H1 (cell line): Measurements from ENCODE around the gene CRNKL1. TPM values are rescaled to one million over a fixed set of nuclear protein-coding genes. Genes with fewer than 3 reads are reported as not detected.

Source experiments
- CTCF ChIA-PET: fragments of 300-600 bp; sonication (Branson Sonifier 250); formaldehyde crosslinking; loops from one replicate; lab custom pipeline; 2021; ENCODE audit not compliant: partially characterized antibody; lab: Charles Lee
- POLR2A ChIA-PET: fragments of 300-600 bp; sonication (Branson Sonifier 250); formaldehyde crosslinking; loops from one replicate; lab custom pipeline; 2021; ENCODE audit warnings: inconsistent platforms; ENCODE audit not compliant: partially characterized antibody; lab: Charles Lee
- DNase-seq, 2 experiments: peaks; one replicate each; pipeline versions ENCODE4 v3.0.0 to v3.0.0-alpha.2; 2010 to 2022; ENCODE audit warnings: low spot score in 2 of 2, low read depth in 1 of 2, mixed read lengths in 1 of 2
- FAIRE-seq: peaks from 2 replicates; lab custom pipeline; 2011; peaks lifted over from hg19 to GRCh38; lab: Jason Lieb, UNC
- H2AFZ ChIP-seq: 2 replicates; pipeline ENCODE4 v1.8.1; 2012; ENCODE audit warnings: low read length, inconsistent platforms
- H2AK5ac ChIP-seq: 2 replicates; pipeline ENCODE4 v1.6.1; 2013; ENCODE audit warnings: low read depth, low read length
- H2BK120ac ChIP-seq: replicated peaks from 2 replicates; pipeline ENCODE3; 2013; ENCODE audit warnings: low read depth, low read length, inconsistent platforms
- H2BK12ac ChIP-seq: 2 replicates; pipeline ENCODE4 v1.6.1; 2013; ENCODE audit warnings: low read depth, low read length
- H2BK15ac ChIP-seq: 2 replicates; pipeline ENCODE4 v1.6.1; 2013; ENCODE audit warnings: low read length
- H2BK20ac ChIP-seq: 2 replicates; pipeline ENCODE4 v1.6.1; 2013; ENCODE audit warnings: low read length
- H2BK5ac ChIP-seq: 2 replicates; pipeline ENCODE4 v1.6.1; 2013; ENCODE audit warnings: low read depth, low read length
- H3K14ac ChIP-seq: 2 replicates; pipeline ENCODE4 v1.6.1; 2013; ENCODE audit warnings: inconsistent platforms; ENCODE audit not compliant: insufficient read length
- H3K18ac ChIP-seq: 2 replicates; pipeline ENCODE4 v1.6.1; 2013; ENCODE audit warnings: low read length; ENCODE audit errors: extremely low read depth
- H3K23ac ChIP-seq: 2 replicates; pipeline ENCODE4 v1.6.1; 2013; ENCODE audit warnings: inconsistent platforms; ENCODE audit not compliant: insufficient read length
- H3K23me2 ChIP-seq: 2 replicates; pipeline ENCODE4 v1.6.1; 2013; ENCODE audit warnings: low read depth, low read length
- H3K27ac ChIP-seq: 2 replicates; pipeline ENCODE4 v1.6.1; 2011; ENCODE audit warnings: low read depth, low read length, inconsistent platforms
- H3K27me3 ChIP-seq, 4 experiments: replicated peaks in 1 of 4; 1 replicate in 1 of 4; 2 replicates in 3 of 4; pipeline versions ENCODE4 v1.6.1 to v1.8.1; 2011 to 2013; ENCODE audit warnings: low read length in 3 of 4, mild to moderate bottlenecking in 3 of 4, inconsistent platforms in 2 of 4, mixed read lengths in 2 of 4, moderate library complexity in 1 of 4; ENCODE audit not compliant: control insufficient read depth in 3 of 4, insufficient read depth in 3 of 4; ENCODE audit errors: extremely low read depth in 1 of 4
- H3K36me3 ChIP-seq, 4 experiments: 2 replicates each; pipeline versions ENCODE4 v1.6.1 to v1.8.1; 2011 to 2013; ENCODE audit warnings: mild to moderate bottlenecking in 4 of 4, low read length in 3 of 4, moderate library complexity in 2 of 4, control low read depth in 1 of 4, inconsistent platforms in 1 of 4; ENCODE audit not compliant: insufficient read depth in 4 of 4, control insufficient read depth in 2 of 4
- H3K4ac ChIP-seq: replicated peaks from 2 replicates; pipeline ENCODE3; 2013; ENCODE audit warnings: low read length, low read depth, mixed read lengths, inconsistent platforms; ENCODE audit not compliant: insufficient read length
- H3K4me1 ChIP-seq, 4 experiments: replicated peaks in 1 of 4; 1 replicate in 1 of 4; 2 replicates in 3 of 4; pipeline versions ENCODE4 v1.6.1 to v1.8.1; 2011 to 2013; ENCODE audit warnings: low read length in 3 of 4, inconsistent platforms in 2 of 4, mixed read lengths in 1 of 4; ENCODE audit not compliant: insufficient read depth in 4 of 4, control insufficient read depth in 3 of 4
- H3K4me2 ChIP-seq, 2 experiments: 2 replicates each; pipeline versions ENCODE4 v1.6.1 to v1.8.1; 2011 to 2013; ENCODE audit warnings: low read depth in 2 of 2, low read length in 2 of 2, control low read depth in 1 of 2, inconsistent platforms in 1 of 2, mild to moderate bottlenecking in 1 of 2; ENCODE audit not compliant: insufficient read depth in 1 of 2
- H3K4me3 ChIP-seq, 4 experiments: fragments of 200-600, 300-600 bp in 1 of 4; sonication (generic), shearing (Covaris generic), sonication (Bioruptor Twin) in 1 of 4; 2 replicates each; pipeline versions ENCODE4 v1.5.1 to v1.8.1; 2011 to 2016; ENCODE audit warnings: low read length in 4 of 4, low read depth in 3 of 4, control low read depth in 2 of 4, inconsistent platforms in 2 of 4, mild to moderate bottlenecking in 2 of 4, mixed read lengths in 1 of 4, moderate library complexity in 1 of 4; ENCODE audit not compliant: insufficient read depth in 2 of 4; ENCODE audit errors: extremely low read depth in 1 of 4
- H3K56ac ChIP-seq: replicated peaks from 2 replicates; pipeline ENCODE3; 2013; ENCODE audit warnings: low read depth, mild to moderate bottlenecking, mixed read lengths, low read length, inconsistent platforms; ENCODE audit not compliant: insufficient read length
- H3K79me1 ChIP-seq: 2 replicates; pipeline ENCODE4 v1.6.1; 2013; ENCODE audit warnings: low read depth, low read length, control low read depth
- H3K79me2 ChIP-seq, 2 experiments: 2 replicates each; pipeline versions ENCODE4 v1.6.1 to v1.8.1; 2012 to 2013; ENCODE audit warnings: low read length in 2 of 2, mild to moderate bottlenecking in 2 of 2, inconsistent platforms in 1 of 2; ENCODE audit not compliant: insufficient read depth in 2 of 2, control insufficient read depth in 1 of 2
- H3K9ac ChIP-seq, 4 experiments: replicated peaks in 1 of 4; 1 replicate in 1 of 4; 2 replicates in 3 of 4; pipeline versions ENCODE4 v1.6.1 to v1.8.1; 2011 to 2013; ENCODE audit warnings: low read depth in 3 of 4, low read length in 3 of 4, control low read depth in 2 of 4, mild to moderate bottlenecking in 2 of 4, moderate library complexity in 2 of 4, inconsistent platforms in 1 of 4; ENCODE audit errors: extremely low read depth in 1 of 4
- H3K9me3 ChIP-seq, 2 experiments: 2 replicates each; pipeline versions ENCODE4 v1.6.1 to v1.8.1; 2012 to 2013; ENCODE audit warnings: mild to moderate bottlenecking in 2 of 2, moderate library complexity in 2 of 2, control low read depth in 1 of 2, inconsistent platforms in 1 of 2, low read depth in 1 of 2, low read length in 1 of 2, mixed read lengths in 1 of 2; ENCODE audit not compliant: insufficient read depth in 2 of 2
- H4K20me1 ChIP-seq, 2 experiments: replicated peaks in 1 of 2; 2 replicates each; pipeline versions ENCODE3 to v1.8.1; 2011 to 2013; ENCODE audit warnings: inconsistent platforms in 2 of 2, low read length in 2 of 2, mild to moderate bottlenecking in 1 of 2; ENCODE audit not compliant: insufficient read depth in 2 of 2, control insufficient read depth in 1 of 2
- H4K5ac ChIP-seq: 2 replicates; pipeline ENCODE4 v1.6.1; 2013; ENCODE audit warnings: low read length, low read depth, mixed read lengths, inconsistent platforms; ENCODE audit not compliant: insufficient read length
- H4K8ac ChIP-seq: 2 replicates; pipeline ENCODE4 v1.8.0; 2013; ENCODE audit warnings: mild to moderate bottlenecking, moderate library complexity, low read length, inconsistent platforms; ENCODE audit not compliant: insufficient read depth; ENCODE audit errors: extremely low read depth
- H4K91ac ChIP-seq: replicated peaks from 2 replicates; pipeline ENCODE3; 2013; ENCODE audit warnings: low read length, mixed read lengths, inconsistent platforms; ENCODE audit not compliant: insufficient read length
- CREB1 ChIP-seq: IDR thresholded peaks from 2 replicates; pipeline ENCODE4 v1.6.1; 2012; ENCODE audit warnings: inconsistent platforms
- EGR1 ChIP-seq: IDR thresholded peaks from 2 replicates; pipeline ENCODE4 v1.6.1; 2011; ENCODE audit warnings: low read depth, low read length, borderline replicate concordance
- FOSL1 ChIP-seq: IDR thresholded peaks from 2 replicates; pipeline ENCODE4 v1.6.1; 2011; ENCODE audit warnings: mild to moderate bottlenecking, low read depth, low read length, moderate library complexity; ENCODE audit not compliant: insufficient read depth
- GABPA ChIP-seq: IDR thresholded peaks from 2 replicates; pipeline ENCODE4 v1.6.1; 2011; ENCODE audit warnings: mild to moderate bottlenecking, low read length, moderate library complexity, borderline replicate concordance; ENCODE audit not compliant: insufficient read depth
- HDAC2 ChIP-seq, 2 experiments: fragments of 300-600 bp in 1 of 2; sonication (generic) in 1 of 2; IDR thresholded peaks; 2 replicates each; pipeline ENCODE4 v1.6.1; 2011 to 2012; ENCODE audit warnings: low read depth in 2 of 2, low read length in 2 of 2, mild to moderate bottlenecking in 2 of 2, moderate library complexity in 2 of 2, borderline replicate concordance in 1 of 2, inconsistent platforms in 1 of 2
- JUN ChIP-seq: IDR thresholded peaks from 2 replicates; pipeline ENCODE4 v1.6.1; 2011; ENCODE audit warnings: low read depth, mild to moderate bottlenecking, improper control_type of control experiment, low read length
- KDM4A ChIP-seq: IDR thresholded peaks from one replicate; pipeline ENCODE4 v1.7.1; 2012; ENCODE audit warnings: low read depth, mild to moderate bottlenecking, moderate library complexity, low read length, inconsistent platforms; ENCODE audit not compliant: severe bottlenecking
- KDM5A ChIP-seq: fragments of 200-600 bp; IDR thresholded peaks from 2 replicates; pipeline ENCODE4 v1.7.1; 2012; ENCODE audit warnings: mild to moderate bottlenecking, low read length, inconsistent platforms, mixed read lengths
- RFX5 ChIP-seq: IDR thresholded peaks from 2 replicates; pipeline ENCODE4 v1.6.1; 2011; ENCODE audit warnings: low read depth, low read length, improper control_type of control experiment, borderline replicate concordance
- RNF2 ChIP-seq: fragments of 200-900, 300-1000 bp; sonication (generic); IDR thresholded peaks from 2 replicates; pipeline ENCODE4 v1.7.1; 2016; ENCODE audit warnings: borderline replicate concordance, low read depth, mild to moderate bottlenecking, antibody characterized with exemption, low read length; ENCODE audit not compliant: poor library complexity, severe bottlenecking; ENCODE audit errors: missing control alignments
- RXRA ChIP-seq: IDR thresholded peaks from 2 replicates; pipeline ENCODE4 v1.6.1; 2011; ENCODE audit warnings: low read depth, mild to moderate bottlenecking, low read length, moderate library complexity; ENCODE audit not compliant: insufficient read depth
- SP2 ChIP-seq: IDR thresholded peaks from 2 replicates; pipeline ENCODE4 v1.6.1; 2012; ENCODE audit warnings: mild to moderate bottlenecking, low read length, inconsistent platforms
- WGBS, 2 experiments: shearing (Covaris generic) in 1 of 2; methylation state at CpG; one replicate each; pipeline versions ENCODE4 v1.1.6 to v1.1.7; 2013 to 2015; ENCODE audit warnings: low lambda C conversion rate in 2 of 2, mixed read lengths in 2 of 2, inconsistent platforms in 1 of 2, low coverage in 1 of 2, missing lambda C conversion rate in 1 of 2; ENCODE audit not compliant: insufficient replicate concordance in 2 of 2, insufficient coverage in 1 of 2, insufficient read length in 1 of 2; ENCODE audit errors: extremely low coverage in 1 of 2, missing lambda C conversion rate in 1 of 2; 5-methylcytosine and 5-hydroxymethylcytosine counted together
- polyA plus RNA-seq, 7 experiments: library from polyadenylated mRNA; depleted of rRNA in 3 of 7; stranded (reverse) in 5 of 7; unstranded in 2 of 7; fragments of >200 nt in 5 of 7; fragments of 200-250 nt in 2 of 7; gene quantifications; 1 replicate in 5 of 7; 2 replicates in 1 of 7; 4 replicates in 1 of 7; pipeline versions ENCODE4 v1.2.1 to v1.2.3, GENCODE V29; 2011 to 2013; ENCODE audit warnings: missing spikeins in 2 of 7, mixed read lengths in 2 of 7
- total RNA-seq: library from RNA; stranded (reverse); fragmentation: NEBNext Ultra II Directional; extraction: Animal tissue kit (Norgen Biotek cat#: 25700); gene quantifications from 2 replicates; pipeline ENCODE4 v1.2.1, GENCODE V29; 2021

Gene CRNKL1
- total and polyA plus RNA-seq, 2 of the 8 experiments (the other 6 are each of a cell fraction or from before 2014, with no cell fraction given), result 4.0 to 26.5 TPM

GRCh38 chr20:20076297-20077065 is 24.2 kb upstream of the CRNKL1 start:
- Histone ChIP-seq H3K79me2 (no peaks in the 10 kb centered on the region), H3K4me3 (no peak overlapping the region), H3K27ac (no peak overlapping the region), H4K91ac (no peak overlapping the region), H2BK12ac (no peak overlapping the region), H3K4me2 (no peak overlapping the region), H3K14ac (no peak overlapping the region), H3K23ac (no peak overlapping the region), H3K79me1 (no peaks in the 10 kb centered on the region), H3K23me2 (no peaks in the 10 kb centered on the region; the same call in 1 of the 2 replicates), H3K9ac (no peak overlapping the region), H3K56ac (no peak overlapping the region), H3K4me1 (peaks cover 5 to 8% (median 5%) of the 10 kb centered on the region in 4 experiments; a peak in 4 of 7 replicates), H3K36me3 (no peaks in the 10 kb centered on the region), H4K5ac (no peak overlapping the region), H3K4ac (no peak overlapping the region), H3K9me3 (no peaks in the 10 kb centered on the region), H3K18ac (no peak overlapping the region), H2BK5ac (no peak overlapping the region), H2AK5ac (no peak overlapping the region), H4K20me1 (no peaks in the 10 kb centered on the region), H2BK120ac (no peak overlapping the region), H2AFZ (no peak overlapping the region), H2BK20ac (no peak overlapping the region), H2BK15ac (peak overlapping the region; percentile 68; the same call in 1 of the 2 replicates), H3K27me3 (no peaks in the 10 kb centered on the region), H4K8ac (peak overlapping the region; percentile 57; the same call in 1 of the 2 replicates)
- no peak for DNase-seq
- no peak for FAIRE-seq
- ChIA-PET POLR2A (no interaction called here), CTCF (interaction anchor here (0.7 to 1.4 kb wide), 2 partner anchors 161 to 422 kb away, joined by 3 to 5 read pairs; no protein-coding TSS in a partner anchor)
- WGBS, 2 experiments, result 91% methylated on average over 9 of the region's 9 CpGs; no CpG with 5 or more reads in 1 of the 2 experiments
- TF ChIP-seq KDM4A (no peak), SP2 (no peak), JUN (no peak), RNF2 (no peak), RXRA (no peak), KDM5A (no peak), RFX5 (no peak), CREB1 (no peak), EGR1 (no peak), FOSL1 (no peak), GABPA (no peak), HDAC2 (IDR thresholded peaks at IDR 0.05; ENCODE audit: borderline replicate concordance in 1 of 2, low read depth in 2 of 2, low read length in 2 of 2) (no peak)
